ENCODE results near the gene CSMD2.

Gene CSMD2

DNA sequence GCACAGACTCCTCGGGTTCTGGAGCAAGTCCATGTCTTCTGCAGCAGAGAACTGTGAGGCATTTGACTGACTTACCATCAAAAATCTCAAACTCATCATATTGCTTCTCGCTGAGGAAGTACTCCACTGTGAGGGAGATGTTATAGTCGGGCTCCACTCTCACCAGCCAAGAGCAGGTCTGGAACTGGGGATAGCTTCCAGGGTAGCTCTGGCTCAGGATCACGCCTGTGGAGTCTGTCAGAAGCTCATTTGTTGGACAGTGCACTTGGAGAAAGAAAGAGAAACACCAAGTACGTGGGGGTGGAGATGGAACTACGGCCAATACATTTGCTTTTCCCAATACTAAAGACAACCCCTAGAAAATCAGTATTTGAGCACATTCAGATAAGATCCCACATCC lies 581.5 kb downstream of the CSMD2 start:
- no peak for DNase-seq
- TF ChIP-seq EZH2phosphoT487 (IDR thresholded peaks at IDR 0.05; ENCODE audit: low read length): no peak
- TF ChIP-seq, protein P1, sequence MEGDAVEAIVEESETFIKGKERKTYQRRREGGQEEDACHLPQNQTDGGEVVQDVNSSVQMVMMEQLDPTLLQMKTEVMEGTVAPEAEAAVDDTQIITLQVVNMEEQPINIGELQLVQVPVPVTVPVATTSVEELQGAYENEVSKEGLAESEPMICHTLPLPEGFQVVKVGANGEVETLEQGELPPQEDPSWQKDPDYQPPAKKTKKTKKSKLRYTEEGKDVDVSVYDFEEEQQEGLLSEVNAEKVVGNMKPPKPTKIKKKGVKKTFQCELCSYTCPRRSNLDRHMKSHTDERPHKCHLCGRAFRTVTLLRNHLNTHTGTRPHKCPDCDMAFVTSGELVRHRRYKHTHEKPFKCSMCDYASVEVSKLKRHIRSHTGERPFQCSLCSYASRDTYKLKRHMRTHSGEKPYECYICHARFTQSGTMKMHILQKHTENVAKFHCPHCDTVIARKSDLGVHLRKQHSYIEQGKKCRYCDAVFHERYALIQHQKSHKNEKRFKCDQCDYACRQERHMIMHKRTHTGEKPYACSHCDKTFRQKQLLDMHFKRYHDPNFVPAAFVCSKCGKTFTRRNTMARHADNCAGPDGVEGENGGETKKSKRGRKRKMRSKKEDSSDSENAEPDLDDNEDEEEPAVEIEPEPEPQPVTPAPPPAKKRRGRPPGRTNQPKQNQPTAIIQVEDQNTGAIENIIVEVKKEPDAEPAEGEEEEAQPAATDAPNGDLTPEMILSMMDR (IDR thresholded peaks at IDR 0.05; ENCODE audit: low read length): no peak
- no peak for TF ChIP-seq EZH2 (optimal IDR thresholded peaks at IDR 0.05; ENCODE audit: low read depth, low read length)
- Histone ChIP-seq H3K36me3 (replicated peaks; ENCODE audit: insufficient read depth, low read length) (no peaks in the 10 kb centered on the region), H3K4me2 (ENCODE audit: low read depth, low read length) (no peak overlapping the region), H3K9me3 (replicated peaks; ENCODE audit: insufficient read depth, low read length) (no peaks in the 10 kb centered on the region), H3K79me2 (ENCODE audit: low read length) (no peaks in the 10 kb centered on the region), H3K9me2 (replicated peaks; ENCODE audit: insufficient read depth, low read length) (no peaks in the 10 kb centered on the region), H3K9ac (ENCODE audit: low read length) (no peak overlapping the region), H3K4me3 (ENCODE audit: low read length) (no peak overlapping the region), H2AFZ (ENCODE audit: low read length) (no peak overlapping the region), H3F3A (ENCODE audit: insufficient read depth, low read length) (no peaks in the 10 kb centered on the region), H3K27me3 (replicated peaks; ENCODE audit: insufficient read depth, low read length) (peaks cover 41% of the 10 kb centered on the region), H4K20me1 (ENCODE audit: insufficient read depth, low read length) (no peaks in the 10 kb centered on the region), H3K4me1 (ENCODE audit: low read length) (no peaks in the 10 kb centered on the region), H3K27ac (ENCODE audit: low read length) (no peak overlapping the region)

DNA sequence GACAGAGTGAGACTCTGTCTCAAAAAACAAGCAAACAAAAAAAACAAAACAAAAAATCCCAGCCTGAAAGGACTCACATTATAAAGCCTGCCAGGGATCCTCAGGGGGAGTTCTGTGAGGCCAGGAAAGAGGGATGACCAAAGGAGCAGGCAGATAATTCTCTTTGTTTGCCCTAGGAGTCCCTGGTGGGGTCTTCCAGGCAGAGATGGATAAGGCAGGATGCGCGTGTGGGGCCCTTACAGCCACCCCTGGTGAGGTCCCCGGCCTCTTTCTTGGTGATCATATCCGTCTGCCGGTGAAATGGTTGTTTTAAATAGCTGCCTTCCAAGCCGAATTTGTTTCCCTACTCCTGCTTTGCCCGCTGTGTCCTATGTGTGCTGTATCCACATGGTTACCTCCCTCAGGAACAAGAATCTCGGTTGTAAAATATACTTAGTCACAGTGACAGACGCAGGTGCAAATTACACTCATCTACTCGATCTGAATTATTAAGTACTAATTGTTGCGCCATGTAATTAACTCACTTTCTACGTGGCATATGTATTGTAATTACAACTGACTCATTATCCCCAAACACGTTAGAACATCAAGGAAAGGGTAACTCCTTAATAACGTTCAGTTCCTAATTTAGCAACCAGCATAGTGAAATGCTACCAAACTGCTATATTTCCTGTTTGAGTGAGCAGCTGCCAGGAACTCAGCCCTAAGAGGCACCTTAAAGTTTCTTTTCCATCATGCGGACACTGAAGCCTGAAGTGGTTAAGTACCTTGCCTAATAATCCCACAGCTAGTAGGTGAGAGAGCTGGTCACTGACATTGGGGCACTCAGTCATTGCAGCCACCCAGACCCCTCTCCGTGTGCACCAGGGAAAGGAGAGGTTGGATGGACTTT lies 586.2 kb downstream of the CSMD2 start:
- Histone ChIP-seq H3K9me2 (replicated peaks; ENCODE audit: insufficient read depth, low read length) (no peaks in the 10 kb centered on the region), H3F3A (ENCODE audit: insufficient read depth, low read length) (no peaks in the 10 kb centered on the region), H4K20me1 (ENCODE audit: insufficient read depth, low read length) (no peaks in the 10 kb centered on the region), H3K4me1 (ENCODE audit: low read length) (no peaks in the 10 kb centered on the region), H3K4me3 (ENCODE audit: low read length) (no peak overlapping the region), H3K27me3 (replicated peaks; ENCODE audit: insufficient read depth, low read length) (peaks cover 56% of the 10 kb centered on the region), H3K27ac (ENCODE audit: low read length) (no peak overlapping the region), H3K4me2 (ENCODE audit: low read depth, low read length) (no peak overlapping the region), H3K79me2 (ENCODE audit: low read length) (no peaks in the 10 kb centered on the region), H3K9ac (ENCODE audit: low read length) (no peak overlapping the region), H3K9me3 (replicated peaks; ENCODE audit: insufficient read depth, low read length) (no peaks in the 10 kb centered on the region), H3K36me3 (replicated peaks; ENCODE audit: insufficient read depth, low read length) (no peaks in the 10 kb centered on the region), H2AFZ (ENCODE audit: low read length) (no peak overlapping the region)
- no peak for DNase-seq
- no peak for TF ChIP-seq EZH2 (optimal IDR thresholded peaks at IDR 0.05; ENCODE audit: low read depth, low read length)
- TF ChIP-seq EZH2phosphoT487 (IDR thresholded peaks at IDR 0.05; ENCODE audit: low read length): no peak
- TF ChIP-seq, protein P1 (IDR thresholded peaks at IDR 0.05; ENCODE audit: low read length): no peak

GRCh38 chr1:33577663-33578062 lies 587.4 kb downstream of the CSMD2 start:
- Histone ChIP-seq H3K27me3 (replicated peaks; ENCODE audit: insufficient read depth, low read length) (peaks cover 64% of the 10 kb centered on the region), H3K9me3 (replicated peaks; ENCODE audit: insufficient read depth, low read length) (no peaks in the 10 kb centered on the region), H3K9ac (ENCODE audit: low read length) (no peak overlapping the region), H2AFZ (ENCODE audit: low read length) (no peak overlapping the region), H3K36me3 (replicated peaks; ENCODE audit: insufficient read depth, low read length) (no peaks in the 10 kb centered on the region), H3K79me2 (ENCODE audit: low read length) (no peaks in the 10 kb centered on the region), H3K9me2 (replicated peaks; ENCODE audit: insufficient read depth, low read length) (no peaks in the 10 kb centered on the region), H3K27ac (ENCODE audit: low read length) (no peak overlapping the region), H4K20me1 (ENCODE audit: insufficient read depth, low read length) (no peaks in the 10 kb centered on the region), H3K4me3 (ENCODE audit: low read length) (no peak overlapping the region), H3F3A (ENCODE audit: insufficient read depth, low read length) (no peaks in the 10 kb centered on the region), H3K4me1 (ENCODE audit: low read length) (no peaks in the 10 kb centered on the region), H3K4me2 (ENCODE audit: low read depth, low read length) (no peak overlapping the region)
- TF ChIP-seq EZH2phosphoT487 (IDR thresholded peaks at IDR 0.05; ENCODE audit: low read length) (no peak), EZH2 (optimal IDR thresholded peaks at IDR 0.05; ENCODE audit: low read depth, low read length) (no peak)
- DNase-seq: no peak

Measured in MM.1S (cell line).